HCT116 (cell line): Measurements from ENCODE around the gene ISX. TPM values are rescaled to one million over a fixed set of nuclear protein-coding genes. Genes with fewer than 3 reads are reported as not detected.

Source experiments
- ATAC-seq: fragments of 200-7000 bp; cut with Tn5 transposase; 2 replicates; pipeline ENCODE4 v1.9.1; 2020; ENCODE audit warnings: mild to moderate bottlenecking, moderate library complexity
- BruUV-seq: library from RNA; stranded (reverse); fragments of 400-500 nt; replicated peaks from 2 replicates; lab custom pipeline; 2021; lab: Mats Ljungman, UMichigan
- CTCF ChIA-PET: fragments of 300-600 bp; sonication (Branson Sonifier 250); formaldehyde crosslinking; loops from one replicate; lab custom pipeline; 2021; ENCODE audit warnings: antibody characterized with exemption; lab: Charles Lee
- POLR2A ChIA-PET: fragments of 300-600, 350-600 bp; sonication (Branson Sonifier 250); formaldehyde crosslinking; loops from one replicate; lab custom pipeline; 2021; ENCODE audit warnings: antibody characterized with exemption; lab: Charles Lee
- RAD21 ChIA-PET, 2 experiments: fragments of 300-600 bp; sonication (Branson Sonifier 250); formaldehyde crosslinking; loops; one replicate each; lab custom pipeline; 2023; ENCODE audit warnings: low total read pairs in 2 of 2; ENCODE audit not compliant: uncharacterized antibody in 2 of 2, unreplicated experiment in 2 of 2, low non-redundant PET in 1 of 2; lab: Charles Lee
- DNase-seq: peaks from one replicate; pipeline ENCODE4 v3.0.0-alpha.2; 2010; ENCODE audit warnings: low read depth, low spot score
- H2AFZ ChIP-seq: fragments of 200-600 bp; shearing (Covaris generic), sonication (generic); 2 replicates; pipeline ENCODE4 v1.6.1; 2017; ENCODE audit warnings: low read depth, mixed run types, mixed read lengths, antibody characterized with exemption, low read length; ENCODE audit not compliant: poor library complexity, severe bottlenecking
- H3K27ac ChIP-seq: 2 replicates; pipeline ENCODE4 v1.5.1; 2012; ENCODE audit warnings: low read depth, low read length
- H3K27me3 ChIP-seq: fragments of 200-600 bp; sonication (generic); 2 replicates; pipeline ENCODE4 v1.6.1; 2016; ENCODE audit warnings: mixed run types, low read length, mixed read lengths; ENCODE audit not compliant: insufficient read depth
- H3K36me3 ChIP-seq, 2 experiments: fragments of 200-500 bp in 1 of 2; fragments of 200-600 bp in 1 of 2; sonication (Bioruptor generic) in 1 of 2; sonication (generic) in 1 of 2; 2 replicates each; pipeline versions ENCODE4 v1.5.1 to v1.6.1; 2014 to 2016; ENCODE audit warnings: low read length in 2 of 2, inconsistent platforms in 1 of 2, mixed read lengths in 1 of 2, mixed run types in 1 of 2; ENCODE audit not compliant: insufficient read depth in 2 of 2, control insufficient read depth in 1 of 2
- H3K4me1 ChIP-seq, 2 experiments: fragments of 200-600 bp in 1 of 2; sonication (generic) in 1 of 2; 2 replicates each; pipeline versions ENCODE4 v1.5.1 to v1.6.1; 2012 to 2017; ENCODE audit warnings: low read length in 2 of 2, inconsistent platforms in 1 of 2, mild to moderate bottlenecking in 1 of 2, mixed read lengths in 1 of 2, mixed run types in 1 of 2, moderate library complexity in 1 of 2; ENCODE audit not compliant: insufficient read depth in 2 of 2, control insufficient read depth in 1 of 2
- H3K4me2 ChIP-seq: fragments of 200-600 bp; sonication (generic); 2 replicates; pipeline ENCODE4 v1.6.1; 2017; ENCODE audit warnings: mixed run types, low read length, mixed read lengths
- H3K4me3 ChIP-seq, 2 experiments: fragments of 200-600 bp in 1 of 2; sonication (generic) in 1 of 2; replicated peaks in 1 of 2; 2 replicates each; pipeline ENCODE4 v1.5.1; 2011 to 2016; ENCODE audit warnings: low read length in 2 of 2, control low read depth in 1 of 2, low read depth in 1 of 2, mild to moderate bottlenecking in 1 of 2, mixed read lengths in 1 of 2, mixed run types in 1 of 2
- H3K79me2 ChIP-seq: fragments of 200-600 bp; sonication (generic); 2 replicates; pipeline ENCODE4 v1.6.1; 2017; ENCODE audit warnings: mild to moderate bottlenecking, mixed run types, low read length, moderate library complexity, mixed read lengths; ENCODE audit not compliant: insufficient read depth
- H3K9ac ChIP-seq: fragments of 200-600 bp; sonication (generic); 2 replicates; pipeline ENCODE4 v1.6.1; 2016; ENCODE audit warnings: low read length, mixed read lengths
- H3K9me2 ChIP-seq: fragments of 200-600 bp; sonication (generic), shearing (Covaris generic); 2 replicates; pipeline ENCODE4 v1.6.1; 2017; ENCODE audit warnings: mixed run types, mild to moderate bottlenecking, moderate library complexity; ENCODE audit not compliant: insufficient read depth
- H3K9me3 ChIP-seq, 2 experiments: fragments of 200-500 bp in 1 of 2; fragments of 200-600 bp in 1 of 2; sonication (Bioruptor generic) in 1 of 2; sonication (generic) in 1 of 2; 2 replicates each; pipeline ENCODE4 v1.6.1; 2014 to 2017; ENCODE audit warnings: low read length in 2 of 2, mixed read lengths in 2 of 2, inconsistent platforms in 1 of 2, low read depth in 1 of 2, mild to moderate bottlenecking in 1 of 2, mixed run types in 1 of 2, moderate library complexity in 1 of 2; ENCODE audit not compliant: control insufficient read depth in 1 of 2, insufficient read depth in 1 of 2
- H4K20me1 ChIP-seq: fragments of 200-600 bp; sonication (generic), shearing (Covaris generic); 2 replicates; pipeline ENCODE4 v1.6.1; 2017; ENCODE audit warnings: mixed run types, mild to moderate bottlenecking, moderate library complexity; ENCODE audit not compliant: insufficient read depth
- CBX3 ChIP-seq: IDR thresholded peaks from 2 replicates; pipeline ENCODE4 v1.6.1; 2012; ENCODE audit warnings: low read depth
- CEBPB ChIP-seq: IDR thresholded peaks from 2 replicates; pipeline ENCODE4 v1.6.1; 2012; ENCODE audit warnings: low read depth
- EGR1 ChIP-seq: IDR thresholded peaks from 2 replicates; pipeline ENCODE4 v1.6.1; 2012; ENCODE audit warnings: low read depth
- EZH2 ChIP-seq: fragments of 200-600 bp; sonication (generic); IDR thresholded peaks from 2 replicates; pipeline ENCODE4 v1.6.1; 2017; ENCODE audit warnings: antibody characterized with exemption, mixed run types
- POLR2AphosphoS5 ChIP-seq: IDR thresholded peaks from 2 replicates; pipeline ENCODE4 v1.6.1; 2011; ENCODE audit warnings: mild to moderate bottlenecking, low read depth, low read length, moderate library complexity
- ZNF274 ChIP-seq: fragments of 200-500 bp; sonication (Bioruptor generic); IDR thresholded peaks from 2 replicates; pipeline ENCODE4 v1.6.1; 2014; ENCODE audit warnings: mild to moderate bottlenecking, low read depth, low read length, inconsistent platforms
- intact Hi-C: fragments of 100-400 bp; cut with micrococcal nuclease; formaldehyde crosslinking; loops from 2 replicates; pipeline ENCODE4 v1.10.0; 2022
- total RNA-seq: library from RNA; stranded (reverse); gene quantifications from one replicate; pipeline ENCODE4 v1.2.1, GENCODE V29; 2021; ENCODE audit not compliant: unreplicated experiment
- TF ChIP-seq, protein P1 (sequence below), 3 experiments: fragments of 200-600 bp in 1 of 3; sonication (generic) in 1 of 3; IDR thresholded peaks in 2 of 3; conservative IDR thresholded peaks in 1 of 3; 2 replicates each; pipeline ENCODE4 v1.5.1; 2012 to 2017; ENCODE audit warnings: low read depth in 2 of 3, low read length in 2 of 3, antibody characterized with exemption in 1 of 3, borderline replicate concordance in 1 of 3, control low read depth in 1 of 3, mild to moderate bottlenecking in 1 of 3, mixed read lengths in 1 of 3, mixed run types in 1 of 3, moderate library complexity in 1 of 3; ENCODE audit not compliant: insufficient read depth in 1 of 3

The ISX gene
- total RNA-seq, 1 experiment from 2014 or later, result not detected

DNA sequence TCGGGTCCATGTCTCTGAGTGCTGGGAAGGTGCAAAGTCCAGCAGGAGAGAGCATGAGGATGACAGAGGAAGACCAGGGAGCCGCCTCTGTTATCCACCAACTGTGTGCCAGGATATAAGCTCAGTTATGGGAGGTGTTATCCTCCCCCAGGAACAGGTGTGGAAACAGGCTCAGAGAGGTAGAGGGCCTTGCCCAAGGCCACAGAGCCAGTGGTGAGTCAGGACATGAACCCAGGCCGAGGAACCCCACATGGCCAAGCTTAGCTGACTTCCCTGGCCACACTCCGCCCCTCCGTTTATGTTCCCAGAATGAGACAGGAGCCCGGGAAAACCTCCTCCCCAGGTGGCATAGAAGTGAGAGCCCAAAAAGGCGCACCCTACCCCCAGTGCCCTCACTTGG is 50.3 kb downstream of the ISX start:
- intact Hi-C loops, result no loop called here

DNA sequence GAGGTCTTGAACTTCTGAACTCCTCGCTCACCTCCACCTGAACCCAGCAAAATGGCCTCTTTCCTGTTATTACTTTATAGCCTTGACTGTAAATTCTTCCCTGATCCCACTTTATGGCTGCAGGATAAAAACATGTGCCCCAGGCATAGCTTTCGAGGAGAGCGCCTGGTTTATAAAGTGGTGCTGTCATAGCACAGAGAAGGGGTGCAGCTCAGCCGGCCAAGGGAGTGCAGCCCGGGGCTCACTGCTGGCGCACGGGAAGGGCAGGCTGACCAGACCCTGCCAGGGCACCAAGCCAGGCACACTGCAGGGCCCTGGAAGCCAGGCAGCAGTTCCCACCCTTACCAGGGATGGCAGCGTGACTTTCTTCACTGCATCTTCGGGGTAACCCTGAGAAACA is 50.9 kb downstream of the ISX start:
- Histone ChIP-seq H2AFZ (no peak overlapping the region), H3K27ac (no peak overlapping the region), H3K9me2 (no peaks in the 10 kb centered on the region), H3K79me2 (no peaks in the 10 kb centered on the region), H3K9ac (no peak overlapping the region), H3K27me3 (no peaks in the 10 kb centered on the region), H3K4me1 (no peaks in the 10 kb centered on the region), H3K9me3 (no peaks in the 10 kb centered on the region), H3K4me3 (no peak overlapping the region), H3K4me2 (no peak overlapping the region), H3K36me3 (no peaks in the 10 kb centered on the region), H4K20me1 (no peaks in the 10 kb centered on the region)
- RAD21 ChIA-PET, result no interaction called here
- CTCF ChIA-PET, result no interaction called here
- intact Hi-C loops, result no loop called here
- peak; percentile 67 for ATAC-seq
- BruUV-seq, result no TSS peak
- TF ChIP-seq EGR1, result no peak
- TF ChIP-seq, protein P1, sequence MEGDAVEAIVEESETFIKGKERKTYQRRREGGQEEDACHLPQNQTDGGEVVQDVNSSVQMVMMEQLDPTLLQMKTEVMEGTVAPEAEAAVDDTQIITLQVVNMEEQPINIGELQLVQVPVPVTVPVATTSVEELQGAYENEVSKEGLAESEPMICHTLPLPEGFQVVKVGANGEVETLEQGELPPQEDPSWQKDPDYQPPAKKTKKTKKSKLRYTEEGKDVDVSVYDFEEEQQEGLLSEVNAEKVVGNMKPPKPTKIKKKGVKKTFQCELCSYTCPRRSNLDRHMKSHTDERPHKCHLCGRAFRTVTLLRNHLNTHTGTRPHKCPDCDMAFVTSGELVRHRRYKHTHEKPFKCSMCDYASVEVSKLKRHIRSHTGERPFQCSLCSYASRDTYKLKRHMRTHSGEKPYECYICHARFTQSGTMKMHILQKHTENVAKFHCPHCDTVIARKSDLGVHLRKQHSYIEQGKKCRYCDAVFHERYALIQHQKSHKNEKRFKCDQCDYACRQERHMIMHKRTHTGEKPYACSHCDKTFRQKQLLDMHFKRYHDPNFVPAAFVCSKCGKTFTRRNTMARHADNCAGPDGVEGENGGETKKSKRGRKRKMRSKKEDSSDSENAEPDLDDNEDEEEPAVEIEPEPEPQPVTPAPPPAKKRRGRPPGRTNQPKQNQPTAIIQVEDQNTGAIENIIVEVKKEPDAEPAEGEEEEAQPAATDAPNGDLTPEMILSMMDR (IDR thresholded peaks at IDR 0.05 in 2 of 3, conservative IDR thresholded peaks at IDR 0.05 in 1 of 3; ENCODE audit: borderline replicate concordance in 1 of 3, insufficient read depth in 1 of 3, low read depth in 2 of 3, low read length in 2 of 3), result peak in 2 of 3 experiments; percentile 39 to 40; a peak in 3 of 6 replicates
- POLR2A ChIA-PET, result no interaction called here
- DNase-seq, result no peak

More for the DNA sequence above, 50.3 kb downstream of the ISX start:
- H3K9me2 ChIP-seq, result no peaks in the 10 kb centered on the region
- no peak overlapping the region for H3K4me2 ChIP-seq
- H2AFZ ChIP-seq, result no peak overlapping the region
- no peak overlapping the region for H3K9ac ChIP-seq
- no peaks in the 10 kb centered on the region for H3K79me2 ChIP-seq
- no peak overlapping the region for H3K27ac ChIP-seq
- POLR2A ChIA-PET, result no interaction called here
- no peaks in the 10 kb centered on the region for H3K36me3 ChIP-seq
- DNase-seq, result no peak
- CTCF ChIA-PET, result no interaction called here
- RAD21 ChIA-PET, result no interaction called here
- H4K20me1 ChIP-seq, result no peaks in the 10 kb centered on the region
- TF ChIP-seq CBX3 (no peak), EZH2 (no peak), ZNF274 (no peak), CEBPB (no peak), POLR2AphosphoS5 (no peak)
- TF ChIP-seq, protein P1 (IDR thresholded peaks at IDR 0.05 in 2 of 3, conservative IDR thresholded peaks at IDR 0.05 in 1 of 3; ENCODE audit: borderline replicate concordance in 1 of 3, insufficient read depth in 1 of 3, low read depth in 2 of 3, low read length in 2 of 3), result no peak
- TF ChIP-seq, all 23 proteins: peak for 0
- Histone ChIP-seq H3K4me3 (no peak overlapping the region), H3K27me3 (no peaks in the 10 kb centered on the region), H3K9me3 (no peaks in the 10 kb centered on the region), H3K4me1 (no peaks in the 10 kb centered on the region)
- ATAC-seq, result no peak
- no TSS peak for BruUV-seq
